Mesothelial cell of epicardium (in vitro differentiated cells): ENCODE data around the gene AGR3. TPM values are rescaled to one million over a fixed set of nuclear protein-coding genes. Genes with fewer than 3 reads are reported as not detected.
A peak's percentile ranks its signal among the peaks of the same experiment; 100 is the strongest.

Source experiments
- DNase-seq, 2 experiments: peaks; one replicate each; pipeline ENCODE4 v3.0.0; 2021; ENCODE audit warnings: low spot score in 2 of 2; ENCODE audit not compliant: unreplicated experiment in 2 of 2
- H3K27ac Mint-ChIP-seq: 2 replicates; pipeline ENCODE4 v1.8.0; 2021; ENCODE audit warnings: mixed read lengths
- H3K27me3 Mint-ChIP-seq: 2 replicates; pipeline ENCODE4 v1.8.0; 2021; ENCODE audit warnings: low read depth, mixed read lengths
- H3K36me3 Mint-ChIP-seq: 2 replicates; pipeline ENCODE4 v1.8.0; 2021; ENCODE audit warnings: mixed read lengths
- H3K4me1 Mint-ChIP-seq: 2 replicates; pipeline ENCODE4 v1.8.0; 2021; ENCODE audit warnings: mixed read lengths
- H3K4me3 Mint-ChIP-seq: 2 replicates; pipeline ENCODE4 v1.8.0; 2021; ENCODE audit warnings: mild to moderate bottlenecking, moderate library complexity, mixed read lengths
- H3K9me3 Mint-ChIP-seq: 2 replicates; pipeline ENCODE4 v1.8.0; 2021; ENCODE audit warnings: mixed read lengths
- CTCF ChIP-seq: fragments of 200-600 bp; sonication (generic); IDR thresholded peaks from one replicate; pipeline ENCODE4 v1.5.0; 2021; ENCODE audit warnings: antibody characterized with exemption; ENCODE audit not compliant: unreplicated experiment
- total RNA-seq: library from RNA; stranded (reverse); gene quantifications from 3 replicates; pipeline ENCODE4 v1.2.1, GENCODE V29; 2021

The AGR3 gene
- total RNA-seq, 1 donor from 2014 or later, result 1.7 TPM

- DNase-seq, result no peak
- H3K36me3 Mint-ChIP-seq, result peaks cover 5% of the 10 kb centered on the region
- no peaks in the 10 kb centered on the region for H3K27me3 Mint-ChIP-seq
- H3K9me3 Mint-ChIP-seq, result peaks cover 40% of the 10 kb centered on the region
- no peak overlapping the region for H3K4me3 Mint-ChIP-seq
- H3K27ac Mint-ChIP-seq, result no peak overlapping the region
- H3K4me1 Mint-ChIP-seq, result peaks cover 5% of the 10 kb centered on the region
- no peak for TF ChIP-seq CTCF
Measured at GRCh38 chr7:16913643-16914042, 31.9 kb upstream of the AGR3 start.

GRCh38 chr7:16912540-16912939 is 30.8 kb upstream of the AGR3 start:
- peaks cover 5% of the 10 kb centered on the region for H3K4me1 Mint-ChIP-seq
- TF ChIP-seq CTCF, result no peak
- H3K27me3 Mint-ChIP-seq, result no peaks in the 10 kb centered on the region
- H3K36me3 Mint-ChIP-seq, result peaks cover 5% of the 10 kb centered on the region
- no peak overlapping the region for H3K27ac Mint-ChIP-seq
- no peak for DNase-seq
- H3K4me3 Mint-ChIP-seq, result no peak overlapping the region
- H3K9me3 Mint-ChIP-seq, result peaks cover 40% of the 10 kb centered on the region

GRCh38 chr7:16908561-16908960 is 26.8 kb upstream of the AGR3 start:
- Mint-ChIP-seq H3K4me1 (peaks cover 28% of the 10 kb centered on the region), H3K4me3 (no peak overlapping the region), H3K36me3 (peaks cover 5% of the 10 kb centered on the region), H3K9me3 (peaks cover 35% of the 10 kb centered on the region), H3K27ac (no peak overlapping the region), H3K27me3 (no peaks in the 10 kb centered on the region)
- DNase-seq, result no peak
- TF ChIP-seq CTCF, result no peak

GRCh38 chr7:16905300-16906044 is 23.7 kb upstream of the AGR3 start:
- Mint-ChIP-seq H3K27ac (peak overlapping the region; percentile 76), H3K27me3 (no peaks in the 10 kb centered on the region), H3K4me1 (peaks cover 28% of the 10 kb centered on the region), H3K9me3 (peaks cover 35% of the 10 kb centered on the region), H3K4me3 (peak overlapping the region; percentile 16), H3K36me3 (peaks cover 1% of the 10 kb centered on the region)
- DNase-seq, result no peak
- no peak for TF ChIP-seq CTCF

- Mint-ChIP-seq H3K4me3 (no peak overlapping the region), H3K27me3 (no peaks in the 10 kb centered on the region), H3K36me3 (peaks cover 1% of the 10 kb centered on the region), H3K9me3 (peaks cover 24% of the 10 kb centered on the region), H3K4me1 (peaks cover 28% of the 10 kb centered on the region), H3K27ac (peak overlapping the region; percentile 73)
- TF ChIP-seq CTCF, result no peak
- DNase-seq, result no peak
Measured at GRCh38 chr7:16904076-16904475, 22.3 kb upstream of the AGR3 start.
